GM18951 (cell line): ENCODE data around the gene GLUL.
"Not testable (repeated sequence)": the region's sequence is repeated elsewhere in the genome, so short reads cannot be mapped to it uniquely, and the experiment has no call there.

Experiments
- POLR2A ChIP-seq: IDR thresholded peaks from 4 replicates; pipeline ENCODE4 v1.6.1; 2011; ENCODE audit warnings: mild to moderate bottlenecking; ENCODE audit not compliant: insufficient read length, insufficient read depth; ENCODE audit errors: extremely low read depth
- in situ Hi-C: fragments of 300-500 bp; cut with MboI; formaldehyde crosslinking; loops from one replicate; pipeline ENCODE4 v1.12.0; 2022; ENCODE audit warnings: low sequenced_read_pairs, mixed read lengths, inconsistent platforms; ENCODE audit not compliant: unreplicated experiment

The GLUL gene

GRCh38 chr1:182387566-182387965 lies 4.0 kb downstream of the GLUL start:
- in situ Hi-C loops: no loop called here
- no peak for TF ChIP-seq POLR2A

GRCh38 chr1:182386980-182387379 lies 4.6 kb downstream of the GLUL start:
- in situ Hi-C loops: no loop called here
- TF ChIP-seq POLR2A: no peak

DNA sequence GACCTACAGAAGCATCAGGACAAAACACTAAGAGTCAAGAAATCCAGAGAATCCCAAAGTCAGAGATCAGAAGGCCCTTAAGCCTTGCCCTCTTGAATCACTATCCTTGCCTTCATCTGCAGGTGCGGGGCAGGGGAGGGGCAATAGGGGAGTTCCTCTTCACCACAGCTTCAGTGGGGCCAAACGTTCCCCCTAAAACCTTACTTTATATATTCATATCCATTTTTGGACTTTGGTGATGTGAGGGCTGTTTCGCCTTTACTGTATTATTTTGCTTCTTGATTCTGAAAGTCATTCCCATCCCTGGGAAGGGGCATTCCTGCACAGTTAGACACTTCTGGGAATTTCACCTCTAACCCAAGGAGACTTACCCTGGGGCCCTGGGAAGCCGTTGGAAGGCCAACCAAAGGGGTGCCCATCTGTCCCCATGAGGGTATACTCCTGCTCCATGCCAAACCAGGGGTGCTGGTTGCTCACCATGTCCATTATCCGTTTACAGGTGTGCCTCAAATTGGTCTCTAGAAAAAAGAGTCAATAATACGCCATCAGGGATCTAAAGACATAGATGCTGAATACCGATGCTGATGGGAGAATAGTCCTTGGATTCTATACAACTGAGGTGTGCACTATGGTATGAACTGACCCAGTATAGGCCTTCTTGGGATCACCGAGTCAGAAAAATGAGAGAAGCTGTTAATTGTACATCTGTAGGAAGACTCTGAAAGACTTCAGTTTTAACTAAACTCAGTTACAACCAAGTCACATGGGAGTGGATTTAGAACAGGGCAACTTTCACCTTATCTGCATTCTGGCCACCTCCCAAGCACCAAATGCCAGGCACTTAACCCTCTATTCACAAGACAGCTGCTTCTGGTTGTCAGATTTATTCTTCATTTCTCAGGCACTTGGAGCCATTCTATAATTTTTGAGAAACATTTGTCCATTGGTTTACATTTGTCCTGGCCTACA lies 5.4 kb downstream of the GLUL start:
- in situ Hi-C loops: no loop called here
- TF ChIP-seq POLR2A: no peak

GRCh38 chr1:182384387-182384960 lies 7.1 kb downstream of the GLUL start:
- no peak for TF ChIP-seq POLR2A
- in situ Hi-C loops: no loop called here

DNA sequence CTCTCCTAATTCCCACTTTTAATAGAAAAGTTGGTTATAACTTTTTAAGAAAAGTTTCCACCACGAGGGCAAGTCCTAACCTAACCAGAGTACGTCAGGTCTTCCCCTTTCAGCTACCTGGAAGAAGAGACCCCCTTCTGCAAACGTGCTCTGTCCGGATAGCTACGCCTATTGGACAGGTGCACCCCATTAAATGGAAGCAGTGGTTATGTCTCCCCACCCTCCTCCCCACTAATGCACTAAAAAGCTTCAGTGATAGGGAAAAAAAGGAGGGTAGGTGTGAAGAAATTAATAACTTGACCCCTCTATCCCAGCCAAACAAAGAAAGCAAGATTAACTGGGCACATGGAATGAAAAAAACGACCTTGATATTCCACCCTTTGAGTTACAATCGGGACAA lies 7.7 kb downstream of the GLUL start:
- in situ Hi-C loops: no loop called here
- no peak for TF ChIP-seq POLR2A

GRCh38 chr1:182383037-182383661 lies 8.4 kb downstream of the GLUL start:
- TF ChIP-seq POLR2A: no peak
- in situ Hi-C loops: no loop called here

GRCh38 chr1:182381962-182382819 lies 9.4 kb downstream of the GLUL start:
- in situ Hi-C loops: no loop called here
- no peak for TF ChIP-seq POLR2A

DNA sequence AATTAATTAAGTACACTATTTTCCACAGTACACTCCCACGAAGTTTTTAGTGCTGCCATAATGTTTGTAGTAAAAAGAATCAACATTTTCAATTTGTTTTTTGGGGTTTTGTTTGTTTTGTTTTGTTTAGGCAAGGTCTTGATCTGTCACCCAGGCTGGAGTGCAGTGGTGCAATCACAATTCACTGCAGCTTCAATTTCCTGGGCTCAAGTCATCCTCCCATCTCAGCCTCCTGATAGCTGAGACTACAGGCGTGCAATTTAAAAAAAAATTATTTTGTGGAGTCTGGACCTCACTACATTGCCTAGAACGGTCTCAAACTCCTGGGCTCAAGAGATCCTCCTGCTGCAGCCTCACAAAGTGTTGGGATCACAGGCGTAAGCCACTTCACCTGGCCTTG lies 11.4 kb downstream of the GLUL start:
- in situ Hi-C loops: no loop called here
- TF ChIP-seq POLR2A: no peak

- in situ Hi-C loops: not testable (repeated sequence)
These were observed 11.8 kb downstream of the GLUL start for GRCh38 chr1:182379781-182380180.

- no peak for TF ChIP-seq POLR2A
- in situ Hi-C loops: no loop called here
These were observed 14.5 kb downstream of the GLUL start for GRCh38 chr1:182376936-182377574.

- in situ Hi-C loops: no loop called here
- no peak for TF ChIP-seq POLR2A
These were observed 17.3 kb downstream of the GLUL start for GRCh38 chr1:182374101-182374834.

DNA sequence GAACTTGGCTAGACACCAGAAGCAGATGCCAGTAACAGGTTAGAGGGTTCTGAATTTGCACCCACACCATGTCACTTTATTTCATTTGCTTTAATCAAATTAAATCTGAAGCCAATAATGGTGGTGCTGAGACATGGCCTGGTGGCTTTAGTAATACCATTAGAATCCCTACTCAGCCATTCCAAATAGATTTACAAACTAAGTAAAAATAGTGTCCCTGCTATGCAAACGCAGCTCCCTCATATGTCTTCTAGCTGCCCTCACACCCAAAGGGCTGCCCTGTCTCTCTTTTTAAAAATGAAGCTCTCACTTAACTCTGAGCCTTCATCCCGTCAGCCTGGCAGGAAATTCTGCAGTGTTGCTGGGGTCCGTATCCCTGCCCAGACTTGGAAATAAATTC lies 21.1 kb downstream of the GLUL start:
- no peak for TF ChIP-seq POLR2A
- in situ Hi-C loops: no loop called here
